K562 (cell line): ENCODE measurements around the gene ADGRA1. TPM values are rescaled to one million over a fixed set of nuclear protein-coding genes. Genes with fewer than 3 reads are reported as not detected.

Experiments used
- ATAC-seq: fragments of 200-7000 bp; cut with Tn5 transposase; 3 replicates; pipeline ENCODE4 v1.9.1; 2020; ENCODE audit warnings: moderate library complexity
- BruUV-seq: library from RNA; stranded (reverse); fragments of 400-500 nt; replicated peaks from 2 replicates; lab custom pipeline; 2021; lab: Mats Ljungman, UMichigan
- CTCF ChIA-PET: fragments of 300-600 bp; formaldehyde crosslinking; extraction: SDS; loops from one replicate; lab custom pipeline; 2021; ENCODE audit warnings: low intra/inter-chr PET ratio; lab: Yijun Ruan, JAX
- POLR2A ChIA-PET: fragments of 300-600, 350-650 bp; sonication (Branson Sonifier 250); formaldehyde crosslinking; extraction: SDS; loops from one replicate; lab custom pipeline; 2021; ENCODE audit warnings: antibody characterized with exemption, inconsistent platforms; lab: Yijun Ruan, JAX
- DNase-seq, 4 experiments: peaks; one replicate each; pipeline versions ENCODE4 v3.0.0 to v3.0.0-alpha.2; 2011 to 2018; ENCODE audit warnings: low spot score in 3 of 4, mixed read lengths in 3 of 4; ENCODE audit errors: extremely low read depth in 1 of 4
- FAIRE-seq: peaks from 2 replicates; lab custom pipeline; 2011; peaks lifted over from hg19 to GRCh38; lab: Jason Lieb, UNC
- H2AFZ ChIP-seq: 2 replicates; pipeline ENCODE4 v1.6.0; 2011; ENCODE audit warnings: low read depth, low read length, control low read depth, inconsistent platforms
- H3K27ac ChIP-seq: fragments of 200-600 bp; 3 replicates; pipeline ENCODE4 v1.8.0; 2011; ENCODE audit warnings: low read depth, mild to moderate bottlenecking, control low read depth, inconsistent platforms, low read length, moderate library complexity, mixed read lengths; ENCODE audit errors: extremely low read depth
- H3K27me3 ChIP-seq, 2 experiments: fragments of 300-600 bp in 1 of 2; 2 replicates in 1 of 2; 3 replicates in 1 of 2; pipeline versions ENCODE4 v1.6.0 to v1.8.0; 2011; ENCODE audit warnings: inconsistent platforms in 2 of 2, low read length in 2 of 2, mild to moderate bottlenecking in 1 of 2, mixed read lengths in 1 of 2, moderate library complexity in 1 of 2; ENCODE audit not compliant: control insufficient read depth in 2 of 2, insufficient read depth in 2 of 2
- H3K36me3 ChIP-seq: fragments of 300-600 bp; 3 replicates; pipeline ENCODE4 v1.8.0; 2011; ENCODE audit warnings: mild to moderate bottlenecking, low read length, inconsistent platforms; ENCODE audit not compliant: control insufficient read depth, insufficient read depth
- H3K4me1 ChIP-seq, 2 experiments: fragments of 200-600 bp in 1 of 2; replicated peaks in 1 of 2; 2 replicates in 1 of 2; 3 replicates in 1 of 2; pipeline versions ENCODE4 v1.5.1 to v1.8.0; 2011; ENCODE audit warnings: inconsistent platforms in 2 of 2, low read length in 2 of 2, mild to moderate bottlenecking in 1 of 2, mixed read lengths in 1 of 2, moderate library complexity in 1 of 2; ENCODE audit not compliant: control insufficient read depth in 2 of 2, insufficient read depth in 2 of 2
- H3K4me2 ChIP-seq: 2 replicates; pipeline ENCODE4 v1.6.1; 2011; ENCODE audit warnings: low read length, control low read depth, inconsistent platforms, mixed read lengths; ENCODE audit not compliant: insufficient read depth
- H3K4me3 ChIP-seq: fragments of 200-600 bp; sonication (generic), shearing (Covaris generic); 2 replicates; pipeline ENCODE4 v1.5.1; 2016; ENCODE audit warnings: control low read depth, inconsistent platforms
- H3K79me2 ChIP-seq: fragments of 200-600 bp; 3 replicates; pipeline ENCODE4 v1.8.0; 2011; ENCODE audit warnings: low read length, inconsistent platforms; ENCODE audit not compliant: control insufficient read depth, insufficient read depth
- H3K9ac ChIP-seq, 2 experiments: 2 replicates each; pipeline versions ENCODE4 v1.6.0 to v1.6.1; 2011; ENCODE audit warnings: low read depth in 2 of 2, low read length in 2 of 2, control low read depth in 1 of 2, inconsistent platforms in 1 of 2, mild to moderate bottlenecking in 1 of 2, mixed read lengths in 1 of 2; ENCODE audit not compliant: insufficient read depth in 1 of 2
- H3K9me1 ChIP-seq: one replicate; pipeline ENCODE4 v1.6.0; 2011; ENCODE audit warnings: inconsistent platforms, mild to moderate bottlenecking, low read length, moderate library complexity; ENCODE audit not compliant: control insufficient read depth, insufficient read depth
- H3K9me3 ChIP-seq: replicated peaks from 2 replicates; pipeline ENCODE4 v1.5.1; 2011; ENCODE audit warnings: low read depth, low read length, inconsistent platforms; ENCODE audit not compliant: control insufficient read depth, insufficient read depth
- H4K20me1 ChIP-seq: replicated peaks from 2 replicates; pipeline ENCODE4 v1.6.1; 2011; ENCODE audit warnings: low read length, inconsistent platforms, mixed read lengths; ENCODE audit not compliant: control insufficient read depth, insufficient read depth
- C11orf30 ChIP-seq: fragments of 450-650 bp; IDR thresholded peaks from 2 replicates; pipeline ENCODE4 v1.6.1; 2016; ENCODE audit warnings: low read depth, mild to moderate bottlenecking
- CCAR2 ChIP-seq: fragments of 200-400 bp; formaldehyde crosslinking; IDR thresholded peaks from 2 replicates; pipeline ENCODE4 v1.6.1; 2017; ENCODE audit warnings: mild to moderate bottlenecking, low read depth, low read length
- CHAMP1 ChIP-seq: fragments of 450-650 bp; IDR thresholded peaks from 2 replicates; pipeline ENCODE4 v1.6.1; 2016; ENCODE audit warnings: mild to moderate bottlenecking
- E2F6 ChIP-seq, 2 experiments: IDR thresholded peaks; 2 replicates each; pipeline ENCODE4 v1.6.1; 2011; ENCODE audit warnings: borderline replicate concordance in 1 of 2, control low read depth in 1 of 2, low read depth in 1 of 2, low read length in 1 of 2, mild to moderate bottlenecking in 1 of 2, mixed read lengths in 1 of 2, moderate library complexity in 1 of 2; ENCODE audit not compliant: insufficient read depth in 1 of 2, insufficient read length in 1 of 2, poor library complexity in 1 of 2, severe bottlenecking in 1 of 2; ENCODE audit errors: extremely low read depth in 1 of 2
- EHMT2 ChIP-seq: fragments of 450-650 bp; IDR thresholded peaks from 2 replicates; pipeline ENCODE4 v1.6.1; 2018; ENCODE audit warnings: antibody characterized with exemption
- GMEB1 ChIP-seq: fragments of 250-450 bp; sonication (Bioruptor Pico); IDR thresholded peaks from 2 replicates; pipeline ENCODE4 v1.4.0; 2020; ENCODE audit warnings: mild to moderate bottlenecking
- NFIC ChIP-seq: fragments of 450-650 bp; IDR thresholded peaks from 2 replicates; pipeline ENCODE4 v1.6.1; 2017; ENCODE audit warnings: mild to moderate bottlenecking, inconsistent platforms
- PHB2 ChIP-seq: fragments of 450-650 bp; IDR thresholded peaks from 2 replicates; pipeline ENCODE4 v1.6.1; 2017; ENCODE audit warnings: low read depth
- TFE3 ChIP-seq: fragments of 450-650 bp; formaldehyde crosslinking; IDR thresholded peaks from 2 replicates; pipeline ENCODE4 v1.4.0; 2020; ENCODE audit warnings: mild to moderate bottlenecking, mixed read lengths
- ZC3H4 ChIP-seq: sonication (generic); formaldehyde crosslinking; IDR thresholded peaks from 2 replicates; pipeline ENCODE4 v1.9.0; 2021; ENCODE audit warnings: missing genetic modification reagents, borderline replicate concordance
- ZNF174 ChIP-seq: fragments of 250-450 bp; sonication (Bioruptor Pico); IDR thresholded peaks from 2 replicates; pipeline ENCODE4 v1.4.0; 2020; ENCODE audit warnings: mild to moderate bottlenecking
- ZNF583 ChIP-seq: fragments of 250-450 bp; sonication (Bioruptor Pico); IDR thresholded peaks from 2 replicates; pipeline ENCODE4 v1.4.0; 2020
- ZNF785 ChIP-seq: fragments of 250-450 bp; sonication (Bioruptor Pico); IDR thresholded peaks from 2 replicates; pipeline ENCODE4 v1.4.0; 2020; ENCODE audit warnings: mild to moderate bottlenecking
- WGBS: fragments of 100-300 bp; shearing (Covaris generic); methylation state at CpG from one replicate; pipeline ENCODE4 v1.1.6; 2016; ENCODE audit warnings: low coverage, mixed read lengths; ENCODE audit not compliant: insufficient coverage; ENCODE audit errors: missing lambda C conversion rate; 5-methylcytosine and 5-hydroxymethylcytosine counted together
- in situ Hi-C: fragments of 300-500 bp; cut with MboI; formaldehyde crosslinking; loops from 4 replicates; pipeline ENCODE4 v1.15.0; 2018; ENCODE audit warnings: inconsistent platforms, mixed read lengths
- intact Hi-C: fragments of 100-400 bp; cut with micrococcal nuclease; formaldehyde crosslinking; loops from 2 replicates; pipeline ENCODE4 v1.14.2; 2022
- polyA plus RNA-seq, 8 experiments: library from polyadenylated mRNA; depleted of rRNA in 4 of 8; stranded (reverse) in 5 of 8; unstranded in 3 of 8; fragments of >200 nt; fragmentation: Nextera tagmentation in 2 of 8; fragmentation: Illumina TruSeq in 1 of 8; extraction: Ambion mirVana in 2 of 8; extraction: Trizol in 1 of 8; gene quantifications; 2 replicates each; pipeline versions ENCODE4 v1.2.1 to v1.2.3, GENCODE V29; 2011 to 2014; ENCODE audit warnings: inconsistent platforms in 1 of 8, missing spikeins in 1 of 8
- total RNA-seq, 7 experiments: library from RNA; depleted of rRNA in 6 of 7; stranded (reverse); fragments of >200 nt in 6 of 7; fragmentation: Illumina TruSeq in 2 of 7; extraction: Trizol in 2 of 7; gene quantifications; 2 replicates each; pipeline versions ENCODE4 v1.2.1 to v1.2.3, GENCODE V29; 2011 to 2021; ENCODE audit warnings: low replicate concordance in 1 of 7

Gene ADGRA1
- total and polyA plus RNA-seq, 9 of the 15 experiments (the other 6 are each of a cell fraction or from before 2014, with no cell fraction given) = not detected

- TF ChIP-seq ZNF785 (CRISPR knock-in tag) (no peak), EHMT2 (no peak), ZNF583 (no peak), NFIC (no peak)
Measured at GRCh38 chr10:133056001-133056400, 31.7 kb upstream of the ADGRA1 start (continued).

GRCh38 chr10:133056651-133057178, 31.0 kb upstream of the ADGRA1 start:
- Histone ChIP-seq H3K9me3 (no peaks in the 10 kb centered on the region), H2AFZ (no peak overlapping the region), H3K79me2 (no peaks in the 10 kb centered on the region), H3K4me1 (no peaks in the 10 kb centered on the region; a peak in 1 of 5 replicates), H3K27me3 (0 out of 5 replicates have a peak, but pooled peaks cover 0 to 6% of the 10 kb centered on the region in 2 experiments), H3K4me3 (no peak overlapping the region), H3K27ac (no peak overlapping the region), H3K36me3 (no peaks in the 10 kb centered on the region), H3K9me1 (no peaks in the 10 kb centered on the region), H4K20me1 (no peaks in the 10 kb centered on the region), H3K9ac (no peak overlapping the region), H3K4me2 (no peak overlapping the region)
- POLR2A ChIA-PET = no interaction called here
- 0% methylated on average over 11 of the region's 19 CpGs for WGBS
- FAIRE-seq = no peak
- intact Hi-C loops = no loop called here
- CTCF ChIA-PET = no interaction called here
- no peak for DNase-seq
- in situ Hi-C loops = no loop called here
- no TSS peak for BruUV-seq
- ATAC-seq = no peak
- TF ChIP-seq C11orf30 (no peak), TFE3 (no peak), CHAMP1 (no peak), CCAR2 (no peak), ZNF174 (CRISPR knock-in tag) (no peak), E2F6 (IDR thresholded peaks at IDR 0.05; ENCODE audit: borderline replicate concordance in 1 of 2, extremely low read depth in 1 of 2, insufficient read depth in 1 of 2, insufficient read length in 1 of 2, low read depth in 1 of 2, low read length in 1 of 2, poor library complexity in 1 of 2, severe bottlenecking in 1 of 2) (no peak), GMEB1 (no peak), ZC3H4 (CRISPR knock-in tag) (no peak), PHB2 (no peak)
